Smooth muscle cell of the brain vasculature (primary cell): Measurements from ENCODE around the gene IVD.

Source experiments
- DNase-seq: peaks from one replicate; pipeline ENCODE4 v3.0.0-alpha.2; 2012; ENCODE audit warnings: low read depth, low spot score

Gene IVD

GRCh38 chr15:40405501-40406381 is at the start of gene IVD:
IVD (plus strand) TSS chr15:40405795; CDS start chr15:40405828, 33 bp downstream.
- peak; percentile 80 for DNase-seq

DNA sequence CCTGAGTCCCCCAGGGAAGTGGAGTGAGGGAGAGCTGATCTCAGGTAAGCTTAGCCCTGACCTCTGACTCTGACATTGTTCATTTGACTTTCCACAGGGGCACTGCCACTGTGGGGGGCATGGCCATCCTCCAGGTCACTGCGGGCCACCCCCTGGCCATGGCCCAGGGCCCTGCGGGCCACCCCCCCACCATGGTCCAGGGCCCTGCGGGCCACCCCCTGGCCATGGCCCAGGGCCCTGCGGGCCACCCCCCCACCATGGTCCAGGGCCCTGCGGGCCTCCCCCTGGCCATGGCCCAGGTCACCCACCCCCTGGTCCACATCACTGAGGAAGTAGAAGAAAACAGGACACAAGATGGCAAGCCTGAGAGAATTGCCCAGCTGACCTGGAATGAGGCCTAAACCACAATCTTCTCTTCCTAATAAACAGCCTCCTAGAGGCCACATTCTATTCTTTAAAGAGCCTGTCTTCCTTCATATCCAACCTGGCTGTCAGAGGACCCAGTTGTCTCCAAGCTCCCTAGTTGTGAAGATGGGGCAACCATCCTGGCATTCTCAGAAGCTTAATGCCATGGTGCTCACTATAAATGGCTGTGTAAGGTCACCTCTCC is 49.5 kb upstream of the IVD start:
- no peak for DNase-seq

GRCh38 chr15:40357246-40357645 is 48.3 kb upstream of the IVD start:
- DNase-seq, result no peak

DNA sequence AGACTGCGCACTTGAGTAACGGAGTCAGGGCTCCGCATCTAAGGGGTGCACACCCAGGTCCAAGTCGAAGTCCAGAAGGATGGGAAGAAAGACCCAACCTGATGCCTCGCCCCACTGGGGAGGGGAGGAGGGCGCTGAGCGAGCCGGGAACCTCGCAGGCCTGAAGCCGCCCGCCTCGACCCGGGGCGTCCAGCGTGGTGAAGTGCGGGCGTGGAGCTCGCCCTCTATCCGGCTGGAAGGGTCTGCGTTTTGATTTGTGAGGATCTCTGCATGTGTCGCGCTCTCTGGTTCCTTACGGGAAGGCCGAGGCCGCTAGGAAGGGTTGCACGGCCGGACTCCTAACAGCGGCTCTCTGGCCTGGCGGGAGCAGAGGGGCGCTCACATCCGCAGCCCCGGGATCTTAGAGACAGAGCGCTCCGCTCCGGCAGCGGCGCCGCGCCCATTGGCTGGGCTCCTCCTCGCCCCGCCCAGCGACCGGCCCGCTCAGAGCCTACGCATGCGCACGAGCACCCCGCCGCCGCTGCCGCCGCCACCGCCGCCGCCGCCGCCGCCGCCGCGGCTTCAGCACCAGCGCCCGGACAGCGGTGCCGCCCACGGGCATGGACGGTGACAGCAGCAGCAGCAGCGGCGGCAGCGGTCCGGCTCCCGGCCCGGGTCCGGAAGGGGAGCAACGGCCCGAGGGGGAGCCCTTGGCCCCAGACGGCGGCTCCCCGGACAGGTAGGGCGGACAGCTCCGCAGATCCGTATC is 47.7 kb upstream of the IVD start, which contains the start of gene DISP2:
Gene DISP2, plus strand, starts transcription at position 497 of the 748 bp plus-strand sequence. Its CDS starts 103 bp downstream, at position 600.
- no peak for DNase-seq

- DNase-seq, result no peak
These were observed 46.9 kb upstream of the IVD start for GRCh38 chr15:40358471-40359353.

DNA sequence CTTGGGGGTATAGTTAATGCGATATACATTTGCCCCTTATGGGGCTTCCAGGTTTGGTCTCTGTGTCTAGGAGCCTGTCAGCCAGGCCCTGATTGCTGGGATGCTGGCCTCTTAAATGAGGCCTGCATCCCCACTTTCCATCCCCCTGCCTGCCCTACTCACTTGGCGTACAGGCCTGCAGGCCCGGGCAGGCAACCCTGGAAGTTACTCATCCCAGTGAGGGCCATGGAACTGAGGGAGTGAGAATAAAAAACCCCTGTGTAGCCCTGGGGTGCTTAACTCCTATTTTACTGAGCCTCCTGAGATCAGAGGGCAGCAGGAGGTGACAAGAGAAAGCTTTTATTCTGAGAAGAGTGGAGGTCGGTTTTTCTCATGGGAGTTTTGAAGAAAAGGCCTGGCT is 45.6 kb upstream of the IVD start:
- no peak for DNase-seq

GRCh38 chr15:40361640-40362039 is 44.0 kb upstream of the IVD start:
- DNase-seq, result no peak

DNA sequence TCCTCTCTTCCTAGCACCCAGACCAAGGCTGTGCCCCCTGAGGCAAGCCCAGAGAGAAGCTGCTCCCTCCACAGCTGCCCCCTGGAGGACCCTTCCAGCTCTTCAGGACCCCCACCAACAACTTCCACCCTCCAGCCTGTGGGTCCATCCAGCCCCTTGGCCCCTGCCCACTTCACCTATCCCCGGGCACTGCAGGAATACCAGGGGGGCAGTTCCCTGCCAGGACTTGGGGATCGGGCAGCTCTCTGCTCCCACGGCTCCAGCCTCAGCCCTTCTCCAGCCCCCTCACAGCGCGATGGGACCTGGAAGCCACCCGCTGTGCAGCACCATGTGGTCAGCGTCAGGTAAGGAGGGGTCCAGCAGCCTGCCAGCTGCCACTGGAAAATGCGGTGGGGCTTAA is 42.0 kb upstream of the IVD start:
- DNase-seq, result no peak

GRCh38 chr15:40364251-40364650 is 41.3 kb upstream of the IVD start:
- DNase-seq, result no peak

- DNase-seq, result no peak
These were observed 40.6 kb upstream of the IVD start for GRCh38 chr15:40365016-40365415.

DNA sequence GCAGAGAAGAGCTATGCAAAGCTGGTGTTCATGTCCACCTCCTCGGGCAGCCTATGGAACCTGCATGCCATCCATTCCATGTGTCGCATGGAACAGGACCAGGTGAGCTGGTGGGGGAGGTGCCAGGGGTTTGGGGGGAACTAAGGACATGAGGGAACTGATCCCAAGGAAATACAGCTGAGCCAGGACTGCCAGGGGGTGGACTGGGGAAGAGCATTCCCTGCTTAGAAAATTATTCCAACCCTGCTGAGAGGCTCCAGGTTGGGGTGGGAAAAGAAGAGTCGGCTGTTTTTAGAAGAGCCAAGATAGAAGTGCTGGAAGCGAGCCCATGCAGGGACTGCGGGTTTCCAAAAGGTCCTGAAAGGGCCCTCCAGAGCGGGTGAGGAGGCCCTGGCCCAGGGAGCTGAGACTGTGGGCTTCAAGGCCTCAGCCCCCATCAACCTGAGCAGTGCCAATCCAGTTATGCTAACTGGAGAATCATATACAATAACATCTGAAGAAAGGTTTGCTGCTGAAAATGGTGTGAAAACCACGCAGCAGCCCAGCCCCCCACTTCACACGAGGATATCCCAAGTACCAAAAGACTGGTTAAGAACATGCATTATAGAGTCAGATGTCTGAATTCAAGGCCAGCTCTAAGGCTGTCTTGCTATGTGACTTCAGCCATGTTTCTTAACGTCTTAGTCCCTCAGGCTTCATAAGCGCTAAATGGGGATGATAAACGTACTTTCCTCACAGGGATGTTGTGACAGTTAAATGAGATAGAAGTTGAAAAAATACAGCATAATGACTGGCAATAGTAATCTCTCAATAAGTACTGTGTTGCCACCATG is 39.8 kb upstream of the IVD start:
- DNase-seq, result no peak

DNA sequence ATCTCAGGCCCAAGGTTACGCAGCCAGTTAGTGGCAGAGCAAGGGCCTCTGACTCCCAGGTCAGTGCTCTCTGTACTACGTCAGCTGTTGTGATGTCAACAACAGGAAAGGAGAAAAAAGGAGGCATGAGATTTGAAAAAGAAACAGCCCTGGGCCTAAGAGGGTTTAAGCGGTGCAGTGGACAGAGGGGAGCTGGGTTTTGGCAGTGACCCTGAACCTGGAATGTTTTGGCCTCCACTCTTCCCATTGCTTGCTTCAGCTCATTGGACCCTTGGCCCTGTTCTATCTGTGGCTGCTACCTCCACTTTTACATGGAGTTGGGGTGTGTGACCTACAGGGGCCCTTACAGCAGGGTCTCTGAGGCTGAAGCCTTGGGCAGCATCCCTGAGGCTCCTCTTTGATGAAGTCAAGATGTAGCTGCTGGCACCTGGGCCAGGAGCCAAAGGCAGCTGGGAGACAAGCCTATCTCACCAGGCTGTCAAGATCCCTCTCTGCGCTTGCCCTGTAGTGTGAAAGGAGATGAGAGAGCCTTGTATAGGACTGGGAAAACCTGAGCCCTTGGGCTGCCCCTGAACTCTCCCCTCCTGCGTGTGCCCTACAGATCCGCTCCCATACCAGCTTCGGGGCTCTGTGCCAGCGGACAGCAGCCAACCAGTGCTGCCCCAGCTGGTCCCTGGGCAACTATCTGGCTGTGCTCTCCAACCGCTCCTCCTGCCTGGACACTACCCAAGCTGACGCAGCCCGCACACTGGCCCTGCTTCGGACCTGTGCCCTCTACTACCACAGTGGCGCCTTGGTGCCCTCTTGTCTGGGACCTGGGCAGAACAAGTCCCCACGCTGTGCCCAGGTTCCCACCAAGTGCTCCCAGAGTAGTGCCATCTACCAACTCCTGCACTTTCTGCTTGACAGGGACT is 38.9 kb upstream of the IVD start:
- DNase-seq, result no peak

DNA sequence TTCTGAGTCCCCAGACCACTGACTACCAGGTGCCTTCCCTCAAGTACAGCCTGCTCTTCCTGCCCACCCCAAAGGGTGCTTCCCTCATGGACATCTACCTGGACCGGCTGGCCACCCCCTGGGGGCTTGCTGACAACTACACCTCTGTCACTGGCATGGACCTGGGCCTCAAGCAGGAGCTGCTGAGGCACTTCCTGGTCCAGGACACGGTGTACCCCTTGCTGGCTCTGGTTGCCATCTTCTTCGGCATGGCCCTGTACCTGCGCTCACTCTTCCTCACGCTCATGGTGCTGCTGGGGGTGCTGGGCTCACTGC is 38.3 kb upstream of the IVD start:
- no peak for DNase-seq

GRCh38 chr15:40367686-40368611 is 37.6 kb upstream of the IVD start:
- DNase-seq, result peak; percentile 36

GRCh38 chr15:40368719-40369473 is 36.7 kb upstream of the IVD start:
- no peak for DNase-seq

GRCh38 chr15:40369474-40369869 is 36.1 kb upstream of the IVD start:
- DNase-seq, result no peak

GRCh38 chr15:40369971-40370370 is 35.6 kb upstream of the IVD start:
- no peak for DNase-seq

GRCh38 chr15:40372981-40373380 is 32.6 kb upstream of the IVD start:
- DNase-seq, result no peak
